DMS153 (cell line): ENCODE results near the gene SERPINB12.

Source experiments
- DNase-seq: peaks from one replicate; lab custom pipeline; 2025; lab: John Stamatoyannopoulos, UW

Gene SERPINB12

GRCh38 chr18:63550068-63550467 is 7.9 kb downstream of the SERPINB12 start:
- DNase-seq = no peak

DNA sequence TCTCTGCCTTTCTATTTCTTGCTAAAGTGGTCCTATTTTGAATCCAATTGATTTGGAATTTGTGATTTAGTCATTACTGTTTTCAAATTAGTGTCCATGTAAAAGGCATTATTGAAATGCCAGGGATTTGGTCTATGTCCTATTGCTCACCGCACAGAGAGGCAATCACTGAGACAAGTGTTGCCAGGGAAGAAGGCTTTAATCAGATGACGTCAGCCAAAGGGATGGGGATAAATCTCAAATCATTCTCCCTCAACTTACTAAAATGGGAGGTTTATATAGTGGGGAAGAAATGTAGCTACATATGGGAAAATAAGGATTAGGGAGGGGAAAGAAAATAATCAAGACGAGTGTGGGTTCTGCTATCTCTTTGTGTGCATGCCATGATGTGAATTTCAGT is 9.6 kb downstream of the SERPINB12 start:
- DNase-seq = no peak

- DNase-seq = no peak
Measured at GRCh38 chr18:63552581-63552980, 10.4 kb downstream of the SERPINB12 start.

GRCh38 chr18:63553081-63553480 is 10.9 kb downstream of the SERPINB12 start:
- no peak for DNase-seq

GRCh38 chr18:63559567-63560491 is 17.7 kb downstream of the SERPINB12 start:
- DNase-seq = no peak

GRCh38 chr18:63562284-63562683 is 20.1 kb downstream of the SERPINB12 start:
- DNase-seq = no peak

- no peak for DNase-seq
Measured at GRCh38 chr18:63564021-63564420, 21.9 kb downstream of the SERPINB12 start.

DNA sequence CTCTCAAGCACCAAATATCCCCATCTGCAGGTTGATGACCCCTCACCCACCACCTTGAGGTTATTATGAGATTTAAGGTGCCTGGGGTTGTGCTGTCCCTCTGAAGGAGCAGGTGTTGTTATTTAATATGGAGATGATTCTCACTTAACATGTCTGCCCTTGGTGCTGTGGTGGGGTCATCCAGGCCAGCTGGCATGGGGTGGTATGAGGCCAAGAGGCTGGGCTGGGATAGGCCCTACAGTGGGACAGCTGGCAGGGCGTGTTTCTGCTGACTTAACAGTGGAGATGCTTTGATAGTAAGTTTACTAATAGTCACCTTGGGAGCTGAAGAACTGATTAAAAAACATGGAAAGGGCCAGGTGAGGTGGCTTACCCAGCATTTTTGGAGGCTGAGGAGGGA is 22.4 kb downstream of the SERPINB12 start:
- no peak for DNase-seq

DNA sequence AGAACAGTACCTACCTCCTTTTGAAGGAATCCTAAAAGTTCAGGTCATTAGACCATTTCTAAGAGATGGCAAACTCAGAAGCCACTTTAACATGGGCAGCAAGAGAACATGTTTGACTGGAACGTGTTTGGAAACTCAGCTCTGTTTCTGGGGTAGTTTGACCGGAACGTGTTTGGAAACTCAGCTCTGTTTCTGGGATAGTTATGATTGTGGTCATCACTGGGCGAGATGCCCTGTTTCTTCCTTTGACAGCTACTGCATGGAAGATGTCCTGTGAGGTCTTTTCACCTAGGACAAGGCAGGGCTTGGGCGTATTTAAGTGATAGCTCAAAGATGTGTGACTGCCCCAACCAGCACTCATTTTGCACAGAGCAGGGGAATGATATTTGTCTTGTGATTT is 25.1 kb downstream of the SERPINB12 start:
- DNase-seq = no peak

DNA sequence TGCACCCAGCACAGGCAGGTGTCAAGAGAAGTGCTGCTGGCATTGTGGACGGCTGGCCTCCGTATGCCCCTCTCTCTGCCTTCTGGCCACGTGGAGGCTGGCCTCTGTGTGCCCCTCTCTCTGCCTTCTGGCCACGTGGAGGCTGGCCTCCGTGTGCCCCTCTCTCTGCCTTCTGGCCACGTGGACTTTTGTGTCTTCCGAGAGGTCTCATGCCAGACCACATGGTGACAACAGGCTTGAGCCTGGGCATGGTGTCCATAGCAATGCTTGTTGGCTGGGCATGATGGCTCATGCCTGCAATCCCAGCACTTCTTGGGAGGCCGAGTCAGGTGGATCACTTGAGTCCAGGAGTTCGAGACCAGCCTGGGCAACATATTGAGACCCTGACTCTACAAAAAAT is 25.7 kb downstream of the SERPINB12 start:
- no peak for DNase-seq

GRCh38 chr18:63570721-63571120 is 28.6 kb downstream of the SERPINB12 start:
- no peak for DNase-seq

GRCh38 chr18:63575681-63576080 is 33.5 kb downstream of the SERPINB12 start:
- DNase-seq = no peak

DNA sequence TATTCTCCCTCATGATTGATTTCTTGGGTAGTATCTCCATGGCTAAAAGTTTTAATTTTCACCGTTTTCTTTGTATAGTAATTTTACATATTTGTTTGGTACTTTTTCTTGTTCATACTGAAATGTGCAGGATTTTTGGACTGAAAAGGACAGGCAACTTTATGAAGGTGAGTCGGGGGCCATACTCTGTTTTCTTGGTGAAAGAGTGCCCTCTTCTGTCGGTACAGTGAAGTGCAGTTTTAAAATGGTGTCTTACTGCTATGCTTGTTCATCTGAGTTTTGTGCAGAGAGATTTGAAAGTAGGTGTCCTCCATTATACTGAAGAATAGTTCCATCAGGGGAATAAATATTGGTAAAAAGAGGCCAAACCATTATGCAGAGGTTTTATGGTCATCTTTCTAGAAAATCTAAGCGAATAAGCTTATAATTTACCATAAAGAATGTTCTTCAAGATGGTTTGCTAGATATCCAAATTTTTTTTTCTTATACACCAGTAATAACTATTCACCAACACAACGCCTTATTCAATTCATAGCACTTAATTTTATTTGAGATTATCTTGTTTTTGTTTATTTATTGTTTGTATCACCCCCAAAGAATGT is 36.3 kb downstream of the SERPINB12 start:
- DNase-seq = peak; percentile 33

DNA sequence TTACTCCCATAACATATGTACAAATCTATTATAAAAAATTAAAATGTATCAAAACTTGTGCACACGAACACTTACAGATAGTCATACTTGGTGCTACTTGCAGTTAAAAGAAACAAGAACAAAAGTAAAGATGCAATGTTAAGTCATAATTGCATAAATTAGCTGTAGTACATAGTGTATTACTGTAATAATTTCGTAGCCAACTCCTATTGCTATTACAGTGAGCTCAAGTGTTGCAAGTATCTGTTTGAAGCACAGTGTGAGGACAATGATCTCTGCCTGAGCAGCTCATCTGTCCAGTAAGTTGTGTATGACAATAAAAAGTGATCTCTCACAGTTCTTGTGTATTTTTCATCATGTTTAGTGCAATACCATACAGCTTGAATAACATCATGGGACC is 37.4 kb downstream of the SERPINB12 start:
- no peak for DNase-seq

DNA sequence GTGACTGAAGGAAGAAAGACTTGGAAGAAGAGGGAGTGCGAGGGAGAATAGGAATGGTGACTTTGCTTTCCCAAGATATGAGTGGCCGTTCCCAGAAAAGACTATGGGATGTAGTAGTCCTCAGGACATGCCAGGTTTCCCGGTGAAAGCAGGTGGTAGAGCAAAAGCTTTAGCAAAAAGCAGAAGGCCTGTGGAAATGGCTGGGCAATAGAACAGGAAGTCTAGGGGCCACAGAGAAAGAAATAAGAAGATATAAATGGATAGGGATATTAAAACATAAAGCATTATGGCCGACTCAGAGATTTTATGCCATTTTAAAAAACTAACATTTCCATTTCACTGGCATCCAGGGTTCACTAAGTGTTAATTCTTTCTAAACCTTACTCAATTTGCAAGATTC is 43.8 kb downstream of the SERPINB12 start:
- no peak for DNase-seq

DNA sequence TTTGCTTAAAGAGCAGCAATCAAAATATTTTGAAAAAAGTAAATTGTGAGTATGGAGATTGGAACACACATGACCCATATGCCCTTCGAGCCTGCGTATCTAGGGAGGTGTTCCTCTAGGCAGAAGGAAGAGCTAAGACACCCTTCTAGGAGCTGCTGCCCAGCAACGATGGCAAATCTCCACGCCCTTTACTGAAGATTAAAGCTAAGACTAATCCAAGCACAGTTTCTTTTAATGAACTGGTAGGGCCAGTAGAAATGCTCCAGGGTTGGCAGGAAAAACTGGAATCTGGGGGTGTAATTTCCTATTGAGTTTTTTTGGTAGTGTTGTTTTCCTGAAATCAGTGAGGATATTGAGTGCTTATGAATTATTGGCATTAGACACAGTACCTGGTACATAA is 44.3 kb downstream of the SERPINB12 start:
- no peak for DNase-seq

GRCh38 chr18:63586966-63587365 is 44.8 kb downstream of the SERPINB12 start, which contains the start of gene SERPINB13:
TSS of gene SERPINB13 (plus strand) at chr18:63587343. CDS start at chr18:63588668, 1,325 bp downstream.
- no peak for DNase-seq

DNA sequence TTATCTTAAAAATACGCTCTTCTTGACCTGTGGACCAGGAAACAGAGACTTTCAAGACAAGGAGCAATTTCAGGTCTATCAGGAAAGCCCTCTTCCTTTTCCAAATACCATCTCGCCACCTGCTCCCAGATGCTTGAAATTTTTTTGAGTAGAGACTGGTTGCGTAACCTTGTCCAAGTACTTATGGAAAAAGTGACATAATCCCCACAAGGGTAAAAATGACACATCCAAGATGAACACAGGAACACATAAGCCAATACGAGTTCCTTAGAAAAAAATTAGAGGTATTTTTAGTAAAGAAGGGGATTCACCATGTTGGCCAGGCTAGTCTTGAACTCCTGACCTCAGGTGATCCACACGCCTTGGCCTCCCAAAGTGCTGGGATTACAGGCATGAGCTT is 46.7 kb downstream of the SERPINB12 start:
- no peak for DNase-seq

GRCh38 chr18:63590373-63590772 is 48.2 kb downstream of the SERPINB12 start:
- DNase-seq = no peak

DNA sequence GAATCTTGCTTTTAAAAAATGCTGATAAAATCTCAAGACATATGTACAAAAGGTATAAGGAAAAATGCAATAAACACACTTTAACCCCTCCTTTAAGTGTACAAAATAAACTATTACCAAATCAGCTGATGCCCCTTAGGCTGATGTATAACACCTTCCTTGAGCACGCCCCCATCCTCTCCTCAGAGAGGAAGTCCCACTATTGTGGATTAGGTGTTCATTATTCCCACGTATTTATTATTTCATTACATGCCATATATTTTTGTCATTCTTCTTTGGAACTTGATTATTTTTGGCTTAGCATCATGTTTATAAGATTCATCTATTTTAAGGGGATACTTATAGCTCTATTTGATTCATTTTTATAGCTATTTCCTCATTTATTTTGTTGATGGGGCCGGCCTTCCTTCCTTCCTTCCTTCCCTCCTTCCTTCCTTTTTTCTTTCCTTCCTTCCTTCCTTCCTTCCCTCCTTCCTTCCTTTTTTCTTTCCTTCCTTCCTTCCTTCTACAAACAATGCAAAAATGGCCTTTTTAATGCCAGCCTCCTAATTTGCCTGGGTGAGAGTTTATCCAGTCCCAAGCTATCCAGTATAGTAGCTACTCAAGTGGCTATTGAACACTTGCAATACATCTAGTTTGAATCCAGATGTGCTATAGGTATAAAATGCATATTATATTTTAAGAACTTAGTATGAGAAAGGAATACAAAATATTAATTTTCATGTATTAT is 49.0 kb downstream of the SERPINB12 start:
- no peak for DNase-seq

- no peak for DNase-seq
Measured at GRCh38 chr18:63591725-63592124, 49.6 kb downstream of the SERPINB12 start.

DNA sequence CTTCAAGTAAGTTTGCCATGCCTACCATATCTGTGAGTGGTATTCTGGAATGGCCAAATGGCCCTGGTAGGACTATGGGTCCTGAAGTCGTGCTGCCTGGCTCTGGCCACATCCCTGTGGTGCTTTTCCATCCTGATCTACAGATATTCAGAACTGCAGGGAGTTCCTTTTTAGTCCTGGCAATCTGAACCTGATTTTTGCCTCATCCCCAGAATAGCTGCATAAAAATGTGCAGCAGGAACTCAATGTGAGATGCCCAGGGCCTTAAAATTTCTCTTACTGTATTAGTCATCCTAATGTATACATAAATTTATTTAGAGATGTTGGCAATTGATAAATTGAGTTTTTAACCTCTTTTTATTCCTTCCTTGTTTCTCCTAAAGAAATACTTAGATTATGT is 50.3 kb downstream of the SERPINB12 start:
- no peak for DNase-seq

- no peak for DNase-seq
Measured at GRCh38 chr18:63596964-63597363, 54.8 kb downstream of the SERPINB12 start.
